Glomerular endothelial cell (primary cell): Measurements from ENCODE around the gene ATP2B2. TPM values are rescaled to one million over a fixed set of nuclear protein-coding genes. Genes with fewer than 3 reads are reported as not detected.

ENCODE experiments used
- DNase-seq: peaks from one replicate; pipeline ENCODE4 v3.0.0-alpha.2; 2011; ENCODE audit warnings: low read depth, low spot score; ENCODE audit errors: extremely low read depth
- total RNA-seq: library from RNA; depleted of rRNA; stranded (reverse); fragments of >200 nt; gene quantifications from 2 replicates; pipeline ENCODE4 v1.2.3, GENCODE V29; 2015

Gene ATP2B2
- total RNA-seq, 1 donor from 2014 or later = not detected

DNA sequence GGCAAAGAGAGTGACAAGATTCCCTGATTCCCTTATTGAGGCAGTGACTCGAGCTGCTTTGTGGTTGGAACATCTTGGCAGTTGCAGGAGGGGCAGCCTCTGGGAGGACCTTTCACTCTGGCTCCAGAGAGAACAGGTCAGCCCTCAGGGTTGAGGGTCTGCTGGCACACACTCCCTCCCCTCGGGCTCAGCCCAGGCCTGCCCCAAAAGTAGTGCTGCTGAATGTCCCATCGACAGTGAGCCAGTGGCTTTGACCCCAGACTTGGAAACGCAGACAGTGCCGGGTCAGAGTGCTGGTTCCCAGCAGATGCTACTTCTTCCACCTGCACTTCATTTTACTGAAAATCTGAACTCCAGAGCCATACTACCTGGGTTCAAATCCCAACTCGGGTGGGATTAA is 25.6 kb upstream of the ATP2B2 start:
- no peak for DNase-seq

DNA sequence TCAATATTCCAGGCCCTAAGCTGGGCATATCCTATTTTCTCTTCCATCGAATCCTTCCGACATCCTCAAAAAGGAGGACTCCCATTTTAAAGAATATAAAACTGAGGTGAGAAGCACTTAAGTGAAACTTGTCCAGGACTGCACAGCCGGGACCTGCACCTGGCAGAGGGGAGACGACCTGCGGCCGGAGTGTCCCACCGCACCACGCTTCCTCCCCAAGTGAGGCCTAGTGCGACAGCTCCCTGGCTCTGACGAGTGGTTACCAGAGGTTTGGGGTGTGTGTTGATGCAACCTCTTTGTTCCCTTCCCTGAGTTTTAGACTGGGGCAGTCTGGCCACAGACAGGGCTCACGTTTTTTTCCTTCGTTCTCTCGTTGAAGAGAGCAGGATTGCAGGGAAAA is 24.9 kb upstream of the ATP2B2 start:
- no peak for DNase-seq

DNA sequence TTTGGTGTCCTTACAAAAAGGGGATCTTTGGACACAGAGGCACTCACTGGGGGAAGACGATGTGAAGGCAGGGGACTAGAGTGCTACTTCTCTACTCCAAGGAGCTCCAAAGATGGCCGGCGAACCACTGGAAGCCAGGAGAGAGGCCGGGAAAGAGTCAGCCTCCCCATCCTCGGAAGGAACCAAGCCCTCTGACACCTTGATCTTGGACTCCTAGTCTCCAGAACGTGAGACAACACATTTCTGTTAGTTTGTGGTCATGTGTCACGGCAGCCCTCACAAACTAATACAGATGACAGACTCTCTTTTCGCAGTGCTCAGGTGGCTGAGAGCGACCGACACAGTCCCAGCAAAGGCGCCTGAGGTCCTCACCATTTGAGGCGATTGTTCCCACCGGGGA is 24.4 kb upstream of the ATP2B2 start:
- no peak for DNase-seq

DNA sequence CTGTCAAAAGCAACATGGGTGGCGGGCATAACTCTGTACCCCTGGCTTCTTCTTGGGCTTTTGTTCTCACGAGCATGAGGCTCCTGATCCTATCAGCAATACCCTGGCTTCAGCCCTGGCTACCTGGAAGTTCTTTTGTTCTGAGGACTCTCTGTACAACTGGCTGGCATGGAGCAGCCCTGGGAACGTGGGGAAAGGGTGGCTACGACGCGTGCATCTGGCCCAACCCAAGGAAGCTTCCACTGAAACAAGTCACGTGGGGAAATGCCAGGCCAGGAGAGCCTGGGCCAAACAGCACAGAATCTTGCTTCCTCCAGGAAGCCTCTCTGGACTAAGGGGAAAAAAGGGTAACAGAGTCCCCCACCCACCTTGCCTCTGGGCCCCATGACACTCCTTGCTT is 22.7 kb upstream of the ATP2B2 start:
- DNase-seq = no peak

DNA sequence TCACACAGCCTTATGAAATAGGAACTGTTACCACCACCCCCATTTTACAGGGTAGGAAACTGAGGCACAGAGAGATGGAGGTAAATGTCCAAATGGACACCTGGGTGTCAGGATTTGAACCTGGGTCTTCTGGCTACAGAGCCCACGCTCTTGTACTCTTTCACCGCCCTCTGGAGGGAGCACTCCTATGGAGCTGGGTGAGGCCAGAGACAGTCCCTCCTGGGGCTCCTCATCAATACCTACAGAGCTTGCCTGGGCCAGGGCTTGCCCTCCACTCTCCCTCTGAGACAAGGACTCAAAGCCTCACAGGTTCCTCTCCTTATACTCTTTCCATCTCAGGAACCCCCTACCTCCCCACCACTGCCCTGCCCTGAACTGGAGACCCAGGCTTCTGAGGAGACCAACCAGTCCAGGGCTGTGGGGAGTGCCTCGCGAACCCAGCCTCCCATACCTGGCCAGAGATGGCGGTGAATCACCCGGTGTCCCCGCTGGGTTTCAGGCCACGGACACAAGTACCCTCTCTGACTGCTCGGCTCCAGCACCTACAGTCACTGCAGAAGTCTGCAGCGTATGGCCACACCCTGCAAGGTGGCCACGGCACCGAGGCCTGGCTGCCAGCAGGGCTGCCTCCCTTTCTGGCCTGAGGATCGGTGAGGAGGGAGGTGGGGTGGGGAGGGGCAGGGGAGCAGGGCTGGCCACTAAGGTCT is 22.1 kb upstream of the ATP2B2 start:
- DNase-seq = no peak

DNA sequence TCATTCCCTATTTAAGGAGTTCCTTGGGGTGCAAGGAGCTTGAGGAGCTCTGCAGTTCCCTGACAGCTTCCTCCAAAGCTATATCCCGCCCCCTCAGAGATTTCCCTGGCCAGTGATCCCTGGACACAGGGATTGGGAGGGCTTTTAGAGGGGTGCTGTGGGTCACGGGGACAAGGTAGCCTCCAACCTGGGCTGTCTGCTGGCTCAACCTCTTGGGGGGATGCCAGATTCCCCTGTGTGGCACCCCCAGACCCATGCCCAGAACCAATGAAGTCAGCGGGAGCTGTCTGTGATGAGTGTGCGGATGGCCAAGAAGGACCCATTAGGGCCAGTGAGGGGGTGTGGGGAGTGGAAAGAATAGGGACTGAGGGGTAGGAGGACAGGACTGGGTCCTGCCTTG is 21.0 kb upstream of the ATP2B2 start:
- no peak for DNase-seq

DNA sequence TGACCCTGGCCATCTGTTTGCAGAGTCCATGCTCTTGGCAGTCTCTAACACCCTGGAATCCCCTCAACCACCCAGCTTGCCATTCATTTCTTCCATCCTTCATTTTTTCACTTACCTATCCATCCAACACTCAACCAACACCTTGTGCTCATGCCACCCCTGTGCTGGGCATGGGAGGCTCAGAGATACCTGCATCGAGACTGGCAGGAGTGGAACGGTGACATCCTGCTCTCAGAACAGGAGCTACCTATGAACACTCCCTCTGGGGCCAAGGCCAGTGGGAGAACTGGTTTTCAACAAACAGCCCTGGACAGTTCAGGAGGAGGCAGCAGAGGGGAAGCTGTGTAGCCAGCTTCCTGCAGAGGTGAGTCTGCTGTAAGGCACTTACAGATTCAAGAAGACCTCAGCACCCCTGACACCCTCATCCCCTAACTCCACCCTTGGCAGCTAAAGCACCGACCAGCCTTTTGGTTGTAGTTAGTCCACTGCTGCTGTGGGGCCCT is 19.5 kb upstream of the ATP2B2 start:
- no peak for DNase-seq

DNA sequence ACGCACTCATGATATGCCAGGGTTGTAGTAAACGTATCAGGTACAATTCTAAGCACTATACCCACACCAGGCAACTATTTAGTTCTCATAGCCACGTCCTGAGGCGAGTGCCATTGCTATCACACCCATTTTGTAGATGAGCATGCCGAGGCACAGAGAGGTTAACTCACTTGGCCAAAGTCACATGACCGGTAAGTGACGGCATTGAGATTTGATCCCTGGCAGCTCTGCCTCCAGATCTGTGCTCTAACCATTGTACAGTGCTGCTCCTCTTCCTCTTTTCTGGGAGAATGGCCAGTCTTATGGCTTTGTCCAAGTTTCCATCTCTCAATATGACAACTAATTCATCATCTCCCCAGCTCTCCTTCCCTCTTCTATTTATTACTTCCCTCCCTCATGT is 18.9 kb upstream of the ATP2B2 start:
- DNase-seq = no peak

DNA sequence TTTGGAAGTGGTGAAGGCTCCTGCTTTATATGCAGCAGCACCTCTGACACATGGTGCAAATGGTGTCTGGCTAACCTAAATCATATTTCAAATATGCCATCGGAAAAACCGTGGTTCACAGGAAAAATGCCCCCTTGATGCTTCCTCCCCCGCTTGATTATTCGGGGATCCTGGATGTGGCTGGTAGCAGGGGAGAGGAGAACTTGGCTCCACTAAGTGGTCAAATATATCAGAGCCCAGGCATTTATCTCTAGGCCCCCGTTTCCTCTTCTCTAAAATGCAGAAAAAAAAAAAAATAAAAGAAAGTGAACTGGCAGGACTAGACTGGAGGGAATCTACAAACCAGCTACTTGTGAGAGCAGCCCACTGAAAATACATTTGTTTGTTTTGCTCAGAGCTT is 18.2 kb upstream of the ATP2B2 start:
- no peak for DNase-seq

DNA sequence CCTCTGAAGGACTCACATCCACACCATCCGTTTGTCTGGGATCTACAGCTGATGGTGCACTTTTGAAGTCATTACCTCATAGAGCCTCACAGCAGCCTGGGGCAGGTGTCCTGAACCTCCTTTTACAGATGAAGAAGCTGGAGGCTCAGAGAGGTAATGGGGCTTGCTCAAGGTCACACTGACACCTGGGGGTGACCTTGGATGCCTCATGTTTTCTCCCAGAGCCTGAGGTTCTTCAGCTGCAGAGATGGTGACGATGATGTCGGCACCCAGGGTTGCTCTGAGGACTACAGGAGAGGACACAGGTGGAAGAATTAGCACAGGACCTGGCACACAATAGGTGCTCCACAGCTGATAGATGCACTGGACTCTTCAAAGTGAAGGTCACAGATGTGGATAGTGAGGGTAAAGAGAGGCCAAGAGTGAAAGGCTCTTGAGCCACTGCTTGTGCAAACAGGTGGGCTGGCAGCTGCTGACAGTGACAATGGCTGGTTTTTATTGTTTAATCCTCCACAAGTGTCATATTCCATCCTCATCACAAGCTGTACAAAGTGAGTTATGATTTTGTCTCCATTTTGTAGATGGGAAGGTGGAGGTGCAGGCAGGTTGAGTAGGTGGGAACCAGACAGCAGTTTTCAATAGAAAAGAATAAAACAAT is 17.4 kb upstream of the ATP2B2 start:
- no peak for DNase-seq

DNA sequence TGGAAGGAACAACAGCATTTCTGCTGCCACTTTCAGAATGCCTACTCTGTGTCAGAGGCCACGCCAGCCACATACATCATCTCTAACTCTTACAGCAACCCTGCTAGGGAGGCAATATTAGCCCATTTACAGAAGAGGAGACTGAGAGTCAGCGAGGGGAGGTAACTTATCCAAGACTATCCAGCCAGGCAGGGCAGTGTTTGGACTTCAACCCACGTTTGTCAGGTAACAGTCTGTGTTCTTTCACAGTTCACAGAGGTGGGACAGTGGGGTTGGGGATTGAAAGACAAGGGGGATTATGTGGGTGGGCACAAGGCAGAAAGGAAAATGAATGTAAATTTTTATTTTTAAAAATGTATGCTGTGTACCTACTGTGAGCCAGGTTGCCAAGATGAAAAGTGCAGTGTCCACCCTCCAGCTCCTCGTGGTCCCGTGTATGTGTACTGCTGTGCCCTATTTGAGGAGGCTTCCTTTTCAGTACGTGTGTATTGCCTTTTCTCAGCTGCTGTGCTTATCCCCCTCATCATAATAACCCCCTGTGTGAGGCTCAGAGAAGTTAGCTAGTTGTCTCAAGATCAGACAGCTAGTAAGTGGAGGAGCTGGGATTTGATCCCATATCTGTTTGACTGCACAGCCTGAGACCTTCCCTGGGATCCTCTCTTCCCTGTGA is 16.5 kb upstream of the ATP2B2 start:
- no peak for DNase-seq

DNA sequence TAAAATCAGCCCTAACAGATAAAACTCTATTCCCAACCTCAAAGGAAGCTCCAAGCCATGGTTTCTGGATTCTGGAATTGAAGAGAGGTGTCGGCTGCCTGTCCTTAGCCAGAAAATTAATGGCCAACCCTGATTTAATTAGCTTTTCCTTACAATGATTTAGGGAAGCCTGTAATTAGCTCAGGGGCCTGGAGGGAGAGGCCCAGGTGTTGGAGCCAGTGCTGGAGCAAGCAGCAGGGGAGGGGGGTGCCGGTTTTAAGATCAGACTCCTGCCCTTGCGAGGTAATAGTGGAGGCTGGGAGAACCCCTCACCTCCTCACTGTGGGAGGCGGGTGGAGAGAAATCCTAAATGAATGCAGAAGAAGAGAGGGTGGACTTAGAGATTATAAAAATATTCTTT is 14.7 kb upstream of the ATP2B2 start:
- DNase-seq = no peak

DNA sequence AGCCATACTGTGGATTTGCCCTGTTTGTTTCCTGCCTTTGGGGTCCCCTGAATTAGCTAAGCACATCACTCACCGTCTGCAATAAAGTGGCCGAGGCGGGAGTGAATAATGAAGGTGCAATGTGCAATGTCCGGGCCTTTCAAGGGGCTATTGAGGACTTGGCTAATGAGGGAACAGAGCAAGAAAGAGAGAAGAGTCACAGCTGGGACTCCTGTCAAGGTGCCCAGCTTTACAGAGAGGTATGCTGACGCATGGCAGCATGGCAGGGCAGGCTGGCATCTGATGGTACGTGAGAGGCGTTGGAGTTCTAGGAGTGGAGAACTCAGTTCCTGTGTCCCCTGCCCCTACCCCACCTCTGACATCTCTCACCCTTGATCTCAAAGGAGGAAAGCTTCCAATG is 13.8 kb upstream of the ATP2B2 start:
- no peak for DNase-seq

DNA sequence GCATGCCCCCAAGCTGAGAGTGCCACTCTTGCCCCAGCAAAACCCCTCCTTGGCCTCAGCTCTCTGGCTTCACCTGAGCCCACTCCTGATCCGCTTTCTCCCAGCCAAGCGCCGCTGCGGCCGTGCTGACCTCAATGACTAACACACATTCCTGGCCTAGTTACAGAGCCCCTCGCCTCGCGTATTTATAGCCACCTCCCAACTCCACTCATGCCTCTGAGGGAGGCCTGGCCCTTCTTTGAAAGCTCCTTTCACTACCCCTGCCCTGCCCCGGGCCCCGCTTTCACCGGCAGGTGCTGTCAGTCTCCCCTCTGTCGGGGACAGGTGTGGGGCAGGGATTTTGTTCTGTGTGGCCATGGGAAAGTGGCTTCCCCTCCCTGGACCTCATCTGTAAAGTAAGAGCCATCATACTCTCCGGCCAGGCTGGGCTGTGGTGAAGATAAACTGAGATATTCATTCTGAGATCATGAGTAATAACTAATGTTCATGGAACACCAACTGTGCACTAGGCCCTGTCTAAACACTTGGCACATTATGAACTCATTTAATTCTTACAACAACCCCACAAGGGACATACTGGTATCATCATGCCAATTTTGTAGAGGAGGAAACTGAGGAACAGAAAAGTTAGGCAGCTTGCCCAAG is 13.2 kb upstream of the ATP2B2 start:
- DNase-seq = no peak

DNA sequence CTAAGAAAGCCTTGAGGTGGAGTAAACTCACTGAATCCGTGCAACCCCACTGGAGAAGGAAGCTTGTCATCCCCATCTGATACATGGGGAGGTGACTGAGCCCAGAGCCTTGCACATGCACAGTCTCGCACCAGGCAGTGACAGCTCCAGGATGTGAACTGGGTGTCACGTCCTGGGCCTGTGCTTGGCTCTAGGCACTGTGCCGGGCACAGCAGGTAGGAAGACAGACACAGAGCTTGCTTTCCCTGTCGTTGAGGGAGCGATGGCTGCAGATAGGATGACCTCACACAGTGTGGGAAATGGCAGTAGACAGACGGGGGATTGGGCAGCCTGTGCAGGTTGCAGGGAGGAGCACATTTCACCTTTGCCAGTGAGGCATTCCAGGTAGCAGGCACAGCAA is 12.2 kb upstream of the ATP2B2 start:
- DNase-seq = no peak

DNA sequence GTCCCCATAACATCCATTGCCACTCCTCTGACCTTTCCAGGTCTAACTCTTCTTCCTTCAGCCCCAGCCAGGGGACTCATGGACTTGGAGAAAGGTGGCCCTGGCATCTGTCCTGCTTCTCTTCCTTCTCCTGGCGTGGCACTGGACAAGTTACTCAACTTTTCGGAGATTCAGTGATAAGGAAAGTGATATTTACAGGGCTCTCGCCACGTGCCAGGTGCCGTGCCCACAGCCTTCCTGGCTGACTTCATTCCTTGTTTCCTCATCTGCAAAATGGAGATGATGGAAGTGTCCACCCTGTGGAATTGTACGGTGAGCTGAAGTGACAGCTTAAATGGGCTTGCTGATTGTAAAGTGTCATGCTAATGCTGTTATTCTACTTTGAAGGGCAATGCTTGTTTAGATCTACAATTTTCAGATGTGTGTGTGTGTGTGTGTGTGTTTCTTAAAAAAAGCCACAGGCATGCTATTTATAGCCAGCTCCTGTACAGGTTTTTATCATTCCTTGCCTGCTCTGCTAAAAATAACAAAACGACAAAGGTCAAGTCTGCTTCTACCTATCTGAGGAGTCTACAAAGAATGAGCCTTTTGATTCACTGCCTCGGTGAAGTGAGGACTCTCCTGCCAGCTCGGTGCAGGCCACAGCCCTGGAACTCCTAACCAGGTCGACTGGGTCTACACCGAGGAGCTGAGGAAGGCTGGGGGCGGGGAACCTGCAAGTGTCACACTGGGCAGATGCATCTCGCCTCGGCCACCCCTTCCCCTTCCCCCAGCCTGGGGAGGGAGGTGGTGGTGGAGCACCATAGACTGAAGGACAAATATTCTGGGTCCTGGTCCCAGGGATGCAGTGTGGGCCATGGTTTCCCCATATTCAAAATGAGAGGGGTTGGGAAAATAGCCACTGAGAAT is 11.4 kb upstream of the ATP2B2 start:
- DNase-seq = no peak

DNA sequence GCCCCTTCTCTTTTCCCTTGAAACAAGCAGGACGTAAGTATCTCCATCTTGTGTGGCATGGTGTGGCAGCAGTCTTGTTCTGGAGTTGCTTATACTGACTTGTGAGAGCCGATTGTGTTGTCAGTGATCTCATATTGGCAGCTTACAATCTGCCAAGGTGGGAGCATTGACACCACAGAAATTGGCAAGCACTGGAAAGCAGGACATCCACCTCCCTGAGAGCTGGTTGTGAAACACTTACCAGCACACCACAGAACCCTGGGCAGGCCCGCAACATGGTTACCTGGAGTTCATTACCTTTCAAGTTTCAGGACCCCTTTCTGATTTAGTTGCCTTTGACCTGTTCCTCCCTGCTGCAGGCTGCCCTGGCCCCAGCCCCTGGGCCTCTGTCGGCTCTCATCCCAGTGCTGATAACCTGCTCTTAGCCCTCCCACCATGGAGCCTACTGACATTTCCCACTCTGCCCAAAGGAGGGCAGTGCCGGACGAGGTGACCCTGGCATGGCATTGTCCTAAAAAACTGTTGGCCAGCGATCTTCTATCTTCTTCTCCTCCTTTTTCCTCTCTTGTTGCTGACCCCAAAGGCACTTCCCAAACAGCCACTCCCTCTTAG is 10.6 kb upstream of the ATP2B2 start:
- DNase-seq = no peak

DNA sequence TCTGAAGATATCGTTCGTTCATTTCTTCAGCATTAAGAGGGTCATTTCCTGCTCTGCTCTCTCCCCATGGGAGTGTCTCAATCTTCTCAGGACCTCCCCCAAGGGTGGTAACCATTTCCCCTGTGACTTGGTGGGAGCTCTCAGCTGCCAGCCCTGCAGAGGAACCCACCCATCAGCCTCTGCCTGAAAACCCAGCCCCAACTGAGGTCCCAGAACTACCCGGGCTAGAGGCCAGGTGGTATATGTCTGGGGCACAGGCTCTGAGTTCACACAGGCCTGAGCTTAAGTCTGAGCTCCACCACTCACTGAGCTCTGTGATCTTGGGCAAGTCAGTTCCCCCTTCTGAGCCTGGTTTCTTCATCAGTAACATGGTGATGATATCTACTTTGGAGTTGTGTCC is 10.0 kb upstream of the ATP2B2 start:
- DNase-seq = no peak

DNA sequence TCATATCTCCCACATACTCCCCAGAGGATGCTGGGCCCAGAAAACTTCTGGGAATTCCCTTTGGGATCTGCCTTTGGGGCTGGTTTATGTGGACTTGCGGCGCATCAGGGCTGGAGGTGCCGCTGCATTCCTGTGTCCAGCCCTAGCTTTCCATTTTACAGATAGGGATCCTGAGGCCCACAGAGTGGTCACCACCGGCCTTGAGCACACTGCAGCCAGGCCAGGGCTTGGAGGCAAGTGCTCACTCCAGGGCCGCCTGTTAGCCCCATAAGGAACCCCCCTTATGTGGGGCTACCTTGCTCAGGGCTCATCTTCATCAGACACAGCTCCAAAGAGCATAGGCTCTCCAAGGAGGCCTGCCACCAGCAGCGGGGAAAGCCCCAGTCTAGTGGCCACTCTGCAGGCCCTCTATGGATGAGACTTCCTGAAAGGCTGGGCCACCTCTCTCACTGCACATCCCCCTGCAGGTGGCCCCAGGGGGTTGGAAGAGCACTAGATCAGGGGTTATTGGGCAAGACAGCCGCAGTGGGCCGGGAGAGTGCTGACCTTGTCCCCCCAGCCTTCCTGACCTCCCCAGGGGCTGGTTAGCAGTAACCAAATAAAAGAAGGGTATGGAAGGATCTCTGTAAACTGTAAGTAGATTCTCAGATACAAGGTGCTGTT is 9.2 kb upstream of the ATP2B2 start:
- DNase-seq = no peak

DNA sequence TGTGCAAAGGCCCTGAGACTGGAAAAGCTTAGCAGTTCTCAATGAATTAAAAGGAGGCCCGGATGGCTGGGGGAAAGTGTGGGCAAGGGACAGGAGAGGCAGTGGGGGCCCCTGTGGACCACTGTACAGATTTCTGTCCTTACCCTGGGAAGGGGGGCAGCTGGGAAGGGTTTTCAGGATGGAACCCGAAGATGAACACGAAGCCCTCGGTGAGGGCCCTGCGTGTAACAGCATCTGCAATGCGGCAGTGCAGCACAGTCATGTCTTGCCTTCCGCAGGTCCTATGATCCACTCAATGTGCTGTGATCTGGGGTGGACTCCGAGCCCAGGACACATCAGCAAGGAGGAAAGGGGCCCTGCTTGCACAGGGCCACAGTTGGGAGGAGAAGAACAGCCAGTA is 7.9 kb upstream of the ATP2B2 start:
- DNase-seq = no peak
